Endothelial cell of umbilical vein (primary cell): ENCODE data around the gene IGFBP4.

Source experiments
- CTCF ChIP-seq, 2 donors: IDR thresholded peaks; 1 replicate in 1 of 2; 2 replicates in 1 of 2; pipeline ENCODE4 v1.5.1; 2011; ENCODE audit warnings: low read length in 2 of 2, mild to moderate bottlenecking in 2 of 2, moderate library complexity in 2 of 2, control low read depth in 1 of 2, inconsistent platforms in 1 of 2, low read depth in 1 of 2; ENCODE audit not compliant: insufficient read depth in 1 of 2; ENCODE audit errors: extremely low read depth in 1 of 2
- MYC ChIP-seq: IDR thresholded peaks from one replicate; pipeline ENCODE4 v1.6.1; 2011; ENCODE audit warnings: mild to moderate bottlenecking, low read depth, low read length
- POLR2A ChIP-seq: IDR thresholded peaks from 2 replicates; pipeline ENCODE4 v1.6.1; 2012; ENCODE audit warnings: low read depth, mild to moderate bottlenecking, control low read depth, low read length
- POLR2AphosphoS5 ChIP-seq: IDR thresholded peaks from 2 replicates; pipeline ENCODE4 v1.6.1; 2012; ENCODE audit warnings: low read depth, mild to moderate bottlenecking, control low read depth, low read length, moderate library complexity; ENCODE audit not compliant: insufficient read depth

GRCh38 chr17:40462343-40463121 is 19.3 kb downstream of the IGFBP4 start:
- TF ChIP-seq CTCF (IDR thresholded peaks at IDR 0.05; ENCODE audit: extremely low read depth in 1 of 2, insufficient read depth in 1 of 2, low read depth in 1 of 2, low read length in 2 of 2) (no peak), MYC (no peak), POLR2A (no peak), POLR2AphosphoS5 (no peak)
